ENCODE measurements around the gene ARHGEF3. TPM values are rescaled to one million over a fixed set of nuclear protein-coding genes. Genes with fewer than 3 reads are reported as not detected.

Gene ARHGEF3
- total RNA-seq, 1 experiment from 2014 or later, result 1.3 TPM

GRCh38 chr3:56776556-56776950 lies 25.2 kb downstream of the ARHGEF3 start:
- H3K9me3 ChIP-seq (ENCODE audit: low read depth, low read length, poor library complexity, severe bottlenecking), result no peaks in the 10 kb centered on the region
- H3K36me3 ChIP-seq (ENCODE audit: insufficient read depth, low read length, poor library complexity, severe bottlenecking), result no peaks in the 10 kb centered on the region
- no TSS peak for BruUV-seq (replicated peaks)
- no peaks in the 10 kb centered on the region for H3K4me1 ChIP-seq (ENCODE audit: insufficient read depth, low read length, poor library complexity, severe bottlenecking)
- ChIA-PET CTCF (no interaction called here), POLR2A (ENCODE audit: low non-redundant PET) (no interaction called here)
- H3K4me3 ChIP-seq (ENCODE audit: low read depth, low read length, poor library complexity, severe bottlenecking), result no peak overlapping the region
- no peak for TF ChIP-seq CTCF (conservative IDR thresholded peaks at IDR 0.05; ENCODE audit: low read depth, low read length)
- no peak for TF ChIP-seq EZH2 (IDR thresholded peaks at IDR 0.05; ENCODE audit: borderline replicate concordance, low read depth, low read length, poor library complexity, severe bottlenecking)
- DNase-seq (ENCODE audit: low spot score), result no peak
- H3K27me3 ChIP-seq (replicated peaks; ENCODE audit: insufficient read depth, low read depth, low read length, poor library complexity), result no peaks in the 10 kb centered on the region
- H3K27ac ChIP-seq (ENCODE audit: low read depth, low read length, poor library complexity, severe bottlenecking), result no peak overlapping the region
- intact Hi-C loops (cut with micrococcal nuclease; ENCODE audit: unreplicated experiment), result no loop called here

- Histone ChIP-seq H3K4me1 (ENCODE audit: insufficient read depth, low read length, poor library complexity, severe bottlenecking) (no peaks in the 10 kb centered on the region), H3K27ac (ENCODE audit: low read depth, low read length, poor library complexity, severe bottlenecking) (no peak overlapping the region), H3K36me3 (ENCODE audit: insufficient read depth, low read length, poor library complexity, severe bottlenecking) (no peaks in the 10 kb centered on the region), H3K27me3 (replicated peaks; ENCODE audit: insufficient read depth, low read depth, low read length, poor library complexity) (no peaks in the 10 kb centered on the region), H3K4me3 (ENCODE audit: low read depth, low read length, poor library complexity, severe bottlenecking) (no peak overlapping the region), H3K9me3 (ENCODE audit: low read depth, low read length, poor library complexity, severe bottlenecking) (no peaks in the 10 kb centered on the region)
- no TSS peak for BruUV-seq (replicated peaks)
- TF ChIP-seq EZH2 (IDR thresholded peaks at IDR 0.05; ENCODE audit: borderline replicate concordance, low read depth, low read length, poor library complexity, severe bottlenecking) (no peak), CTCF (conservative IDR thresholded peaks at IDR 0.05; ENCODE audit: low read depth, low read length) (no peak)
- CTCF ChIA-PET, result no interaction called here
- intact Hi-C loops (cut with micrococcal nuclease; ENCODE audit: unreplicated experiment), result no loop called here
- POLR2A ChIA-PET (ENCODE audit: low non-redundant PET), result no interaction called here
- no peak for DNase-seq (ENCODE audit: low spot score)
Observed at GRCh38 chr3:56775838-56776555, 25.8 kb downstream of the ARHGEF3 start.

GRCh38 chr3:56775445-56775837 lies 26.3 kb downstream of the ARHGEF3 start:
- no peaks in the 10 kb centered on the region for H3K27me3 ChIP-seq (replicated peaks; ENCODE audit: insufficient read depth, low read depth, low read length, poor library complexity)
- H3K4me1 ChIP-seq (ENCODE audit: insufficient read depth, low read length, poor library complexity, severe bottlenecking), result no peaks in the 10 kb centered on the region
- ChIA-PET POLR2A (ENCODE audit: low non-redundant PET) (no interaction called here), CTCF (no interaction called here)
- no peak for TF ChIP-seq EZH2 (IDR thresholded peaks at IDR 0.05; ENCODE audit: borderline replicate concordance, low read depth, low read length, poor library complexity, severe bottlenecking)
- no peak for TF ChIP-seq CTCF (conservative IDR thresholded peaks at IDR 0.05; ENCODE audit: low read depth, low read length)
- H3K36me3 ChIP-seq (ENCODE audit: insufficient read depth, low read length, poor library complexity, severe bottlenecking), result no peaks in the 10 kb centered on the region
- DNase-seq (ENCODE audit: low spot score), result no peak
- no peak overlapping the region for H3K27ac ChIP-seq (ENCODE audit: low read depth, low read length, poor library complexity, severe bottlenecking)
- no TSS peak for BruUV-seq (replicated peaks)
- intact Hi-C loops (cut with micrococcal nuclease; ENCODE audit: unreplicated experiment), result no loop called here
- no peak overlapping the region for H3K4me3 ChIP-seq (ENCODE audit: low read depth, low read length, poor library complexity, severe bottlenecking)
- H3K9me3 ChIP-seq (ENCODE audit: low read depth, low read length, poor library complexity, severe bottlenecking), result no peaks in the 10 kb centered on the region

Measured in A673 (cell line).